ENCODE results near the gene GPR65.

Gene GPR65

DNA sequence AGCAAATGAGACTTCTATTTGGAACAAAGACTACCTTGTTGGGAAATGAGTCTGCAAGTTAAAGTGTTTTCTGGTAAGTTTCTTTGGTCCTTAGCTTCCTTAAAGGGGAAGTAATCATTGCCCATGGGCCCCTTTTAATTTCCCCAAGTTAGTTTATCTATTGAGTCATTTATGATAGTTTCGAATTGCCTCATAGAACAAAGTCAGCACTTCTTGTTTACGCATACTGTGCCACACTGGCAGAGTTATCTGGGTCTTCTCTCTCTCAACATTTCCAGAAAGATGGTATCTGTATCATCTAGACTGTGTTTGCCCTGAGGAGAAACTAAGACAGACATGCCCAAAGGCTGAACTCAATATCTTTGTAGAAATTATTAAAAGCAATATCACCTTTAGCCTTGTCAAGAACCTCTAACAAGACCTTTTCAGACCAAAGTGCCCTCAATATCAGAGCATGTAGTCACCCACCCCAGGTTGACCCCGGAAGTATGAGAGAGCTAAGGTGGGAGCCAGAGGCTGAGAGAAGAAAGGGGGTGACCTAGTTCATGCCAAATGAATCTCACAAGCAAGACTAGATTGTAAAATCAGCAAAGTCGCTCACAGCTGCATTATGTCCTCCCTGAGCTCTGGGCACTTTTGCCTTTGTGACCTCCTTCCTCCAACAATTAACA is 40.0 kb downstream of the GPR65 start:
- H3K27ac Mint-ChIP-seq = no peak overlapping the region
- no peak overlapping the region for H3K4me3 Mint-ChIP-seq
- no peaks in the 10 kb centered on the region for H3K4me1 Mint-ChIP-seq
- no peaks in the 10 kb centered on the region for H3K9me3 Mint-ChIP-seq
- no peaks in the 10 kb centered on the region for H3K27me3 Mint-ChIP-seq
- no peaks in the 10 kb centered on the region for H3K36me3 Mint-ChIP-seq

DNA sequence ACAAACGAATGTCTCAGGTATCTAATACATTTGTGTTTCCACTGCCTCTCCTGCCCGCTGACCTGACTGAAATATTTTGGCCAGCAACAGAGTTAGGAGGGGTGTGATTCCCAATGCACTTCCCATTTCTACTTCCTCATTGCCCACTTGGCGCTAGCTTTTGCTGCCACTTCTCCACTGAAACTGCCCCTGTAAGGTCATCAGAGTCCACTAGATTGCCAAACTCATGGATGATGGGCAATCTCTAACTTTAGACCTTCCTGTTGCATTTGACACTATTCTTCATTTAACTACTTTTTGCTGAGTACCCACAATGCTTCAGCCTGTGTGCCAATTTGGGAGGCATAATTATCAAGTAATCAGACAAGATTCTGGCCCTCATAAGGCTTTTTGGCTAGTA is 40.8 kb downstream of the GPR65 start:
- Mint-ChIP-seq H3K9me3 (no peaks in the 10 kb centered on the region), H3K4me3 (no peak overlapping the region), H3K4me1 (peaks cover 2% of the 10 kb centered on the region), H3K27me3 (no peaks in the 10 kb centered on the region), H3K27ac (no peak overlapping the region), H3K36me3 (no peaks in the 10 kb centered on the region)

DNA sequence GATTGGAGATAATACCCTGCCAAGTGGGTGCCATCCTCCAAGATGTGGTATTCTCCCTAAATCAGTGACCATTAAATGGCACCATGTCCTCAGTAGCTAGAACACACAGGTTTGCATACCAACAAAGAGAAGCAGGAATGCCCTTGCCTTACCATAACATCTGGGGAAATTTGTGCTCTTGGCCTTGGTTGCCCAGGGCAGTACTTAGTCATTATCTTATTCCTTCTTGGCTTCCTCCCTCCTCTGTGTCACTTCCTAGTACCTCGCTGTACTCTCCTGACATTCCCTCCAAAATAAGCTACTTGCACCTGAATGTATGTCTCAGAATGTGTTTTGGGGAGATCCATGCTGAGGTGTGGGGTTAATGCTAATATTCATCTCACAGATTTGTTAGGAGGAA is 43.4 kb downstream of the GPR65 start:
- no peak overlapping the region for H3K4me3 Mint-ChIP-seq
- H3K27me3 Mint-ChIP-seq = no peaks in the 10 kb centered on the region
- H3K36me3 Mint-ChIP-seq = peaks cover under 1% of the 10 kb centered on the region
- H3K4me1 Mint-ChIP-seq = peaks cover 4% of the 10 kb centered on the region
- H3K9me3 Mint-ChIP-seq = no peaks in the 10 kb centered on the region
- H3K27ac Mint-ChIP-seq = no peak overlapping the region

DNA sequence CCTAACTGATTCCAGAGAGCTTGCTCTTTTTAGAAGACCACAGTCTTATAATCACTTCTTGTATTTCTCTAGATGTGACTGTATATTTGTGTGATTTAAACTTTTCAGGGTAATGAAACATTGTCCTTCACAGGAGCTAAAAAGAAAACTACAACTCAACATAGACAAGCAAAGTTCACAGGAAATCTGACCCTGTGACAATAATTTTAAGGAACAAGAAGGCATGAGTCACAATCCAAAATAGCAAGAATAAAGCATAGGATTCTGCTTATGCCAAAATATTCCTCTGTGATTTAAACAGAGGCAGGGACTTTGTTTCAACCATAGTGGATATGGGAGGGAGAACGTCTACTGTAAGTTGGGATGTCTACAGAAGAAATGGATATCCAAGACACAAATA is 44.3 kb downstream of the GPR65 start:
- Mint-ChIP-seq H3K27ac (no peak overlapping the region), H3K27me3 (no peaks in the 10 kb centered on the region), H3K4me1 (peaks cover 4% of the 10 kb centered on the region), H3K36me3 (peaks cover 2% of the 10 kb centered on the region), H3K9me3 (no peaks in the 10 kb centered on the region), H3K4me3 (no peak overlapping the region)

DNA sequence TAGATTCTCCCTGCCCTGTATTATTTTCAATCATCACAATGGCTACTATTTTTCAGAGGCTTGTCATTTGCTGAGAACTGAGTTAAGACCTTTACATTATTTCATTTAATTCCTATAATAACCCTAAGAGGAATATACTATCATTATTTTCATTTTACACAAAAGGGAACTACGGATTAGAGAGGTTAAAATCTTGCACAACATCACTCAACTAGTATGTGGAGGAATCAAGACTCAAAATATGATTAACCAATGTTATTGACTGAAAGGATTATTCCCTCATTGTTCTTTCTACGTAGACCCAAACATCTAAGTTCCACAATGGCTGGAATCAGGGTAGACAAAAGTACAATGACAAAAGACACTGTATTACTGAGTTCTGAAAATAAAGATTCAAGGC is 45.0 kb downstream of the GPR65 start:
- no peaks in the 10 kb centered on the region for H3K27me3 Mint-ChIP-seq
- no peak overlapping the region for H3K4me3 Mint-ChIP-seq
- H3K9me3 Mint-ChIP-seq = no peaks in the 10 kb centered on the region
- no peak overlapping the region for H3K27ac Mint-ChIP-seq
- H3K4me1 Mint-ChIP-seq = peaks cover 4% of the 10 kb centered on the region
- H3K36me3 Mint-ChIP-seq = peaks cover 2% of the 10 kb centered on the region

DNA sequence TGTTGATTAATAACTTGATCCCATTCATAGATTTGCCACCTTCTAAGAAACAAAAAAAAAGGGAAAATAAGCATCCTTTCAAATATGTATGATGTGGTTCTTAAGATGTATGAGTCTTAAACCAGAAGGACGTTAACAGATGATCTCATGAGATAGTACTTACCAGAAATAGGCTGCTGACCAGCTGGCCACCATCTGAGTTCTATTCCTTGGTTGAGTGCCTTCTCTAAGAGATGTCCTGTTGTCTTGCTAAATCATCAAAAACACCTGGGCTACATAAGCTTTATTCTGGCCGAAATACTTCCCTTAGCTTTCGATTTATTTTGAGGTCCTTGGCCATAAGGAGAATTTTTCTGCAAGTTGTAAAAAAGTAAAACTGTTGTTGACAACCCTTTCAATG is 55.6 kb downstream of the GPR65 start:
- Mint-ChIP-seq H3K27me3 (peaks cover 4% of the 10 kb centered on the region), H3K4me1 (no peaks in the 10 kb centered on the region), H3K9me3 (no peaks in the 10 kb centered on the region), H3K4me3 (no peak overlapping the region), H3K27ac (no peak overlapping the region), H3K36me3 (peaks cover 1% of the 10 kb centered on the region)

DNA sequence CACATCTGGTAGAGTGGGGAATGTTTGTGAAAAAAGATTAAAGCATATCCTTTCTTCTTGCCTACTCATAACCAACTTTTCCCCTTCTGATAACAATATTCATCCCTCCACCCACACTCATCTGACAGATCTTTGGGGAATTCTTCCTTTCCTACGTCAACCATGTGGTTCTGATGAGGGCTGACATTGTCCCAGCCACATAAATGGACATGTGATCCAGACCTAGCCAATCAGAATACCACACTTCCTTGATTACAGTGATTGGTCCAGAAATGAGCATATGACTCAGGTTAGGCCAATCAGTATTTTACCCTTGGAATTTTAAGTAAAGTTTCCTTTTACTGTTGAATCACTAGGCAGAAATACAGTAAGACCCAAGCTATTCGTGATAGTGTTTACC is 58.9 kb downstream of the GPR65 start:
- Mint-ChIP-seq H3K27ac (no peak overlapping the region), H3K36me3 (peaks cover 1% of the 10 kb centered on the region), H3K27me3 (no peaks in the 10 kb centered on the region), H3K9me3 (no peaks in the 10 kb centered on the region), H3K4me3 (no peak overlapping the region), H3K4me1 (no peaks in the 10 kb centered on the region)
